ENCODE data around the gene NR1D1.

Gene NR1D1

GRCh38 chr17:40074175-40074512 is 26.2 kb downstream of the NR1D1 start:
- no peak for DNase-seq

- DNase-seq: no peak
Observed at GRCh38 chr17:40073454-40074174, 26.8 kb downstream of the NR1D1 start.

GRCh38 chr17:40072735-40073346 is 27.5 kb downstream of the NR1D1 start:
- DNase-seq: no peak

GRCh38 chr17:40072040-40072734 is 28.2 kb downstream of the NR1D1 start:
- DNase-seq: no peak

GRCh38 chr17:40071313-40072039 is 28.9 kb downstream of the NR1D1 start:
- DNase-seq: no peak

- no peak for DNase-seq
Observed at GRCh38 chr17:40070709-40071312, 29.6 kb downstream of the NR1D1 start.

GRCh38 chr17:40069751-40070708 is 30.4 kb downstream of the NR1D1 start:
- DNase-seq: no peak

- DNase-seq: no peak
Observed at GRCh38 chr17:40068917-40069750, 31.3 kb downstream of the NR1D1 start.

- DNase-seq: no peak
Observed at GRCh38 chr17:40068584-40068916, 31.8 kb downstream of the NR1D1 start.

- DNase-seq: no peak
Observed at GRCh38 chr17:40068129-40068581, 32.2 kb downstream of the NR1D1 start.

- DNase-seq: no peak
Observed at GRCh38 chr17:40067710-40068109, 32.7 kb downstream of the NR1D1 start.

- DNase-seq: no peak
Observed at GRCh38 chr17:40065769-40066510, 34.4 kb downstream of the NR1D1 start.

GRCh38 chr17:40064971-40065768 is 35.2 kb downstream of the NR1D1 start:
- no peak for DNase-seq

GRCh38 chr17:40063901-40064531 is 36.4 kb downstream of the NR1D1 start:
- no peak for DNase-seq

GRCh38 chr17:40063187-40063771 is 37.1 kb downstream of the NR1D1 start:
- peak; percentile 26 for DNase-seq

- DNase-seq: no peak
Observed at GRCh38 chr17:40062329-40063186, 37.8 kb downstream of the NR1D1 start, which contains the start of gene THRA. TSS of gene THRA (plus strand) at chr17:40062965. CDS start at chr17:40074489, 11,524 bp downstream.

GRCh38 chr17:40061609-40062038 is 38.8 kb downstream of the NR1D1 start:
- DNase-seq: no peak
